NT2/D1 (cell line): ENCODE measurements around the gene KBTBD4.
A peak's percentile ranks its signal among the peaks of the same experiment; 100 is the strongest.
"Not testable (repeated sequence)": the region's sequence is repeated elsewhere in the genome, so short reads cannot be mapped to it uniquely, and the experiment has no call there.

Experiments used
- DNase-seq: peaks from one replicate; pipeline ENCODE4 v3.0.0-alpha.2; 2011; ENCODE audit warnings: low read depth, low spot score
- H3K27me3 ChIP-seq: 2 replicates; pipeline ENCODE4 v1.6.0; 2011; ENCODE audit warnings: mild to moderate bottlenecking; ENCODE audit not compliant: insufficient read length, insufficient read depth
- H3K36me3 ChIP-seq: 2 replicates; pipeline ENCODE4 v1.6.1; 2011; ENCODE audit warnings: mild to moderate bottlenecking, low read length, mixed read lengths; ENCODE audit not compliant: insufficient read depth, insufficient read length
- H3K4me1 ChIP-seq: 2 replicates; pipeline ENCODE4 v1.5.1; 2011; ENCODE audit not compliant: insufficient read depth, insufficient read length
- H3K4me3 ChIP-seq: 2 replicates; pipeline ENCODE4 v1.5.1; 2011; ENCODE audit warnings: low read depth; ENCODE audit not compliant: insufficient read length
- H3K9ac ChIP-seq: 2 replicates; pipeline ENCODE4 v1.6.0; 2011; ENCODE audit warnings: low read depth; ENCODE audit not compliant: insufficient read length
- H3K9me3 ChIP-seq: 2 replicates; pipeline ENCODE4 v1.5.1; 2011; ENCODE audit warnings: mild to moderate bottlenecking, low read length; ENCODE audit not compliant: insufficient read depth
- SUZ12 ChIP-seq: IDR thresholded peaks from 2 replicates; pipeline ENCODE4 v1.6.1; 2011; ENCODE audit not compliant: insufficient read length, insufficient read depth; ENCODE audit errors: extremely low read depth
- YY1 ChIP-seq: IDR thresholded peaks from 2 replicates; pipeline ENCODE4 v1.6.1; 2011; ENCODE audit not compliant: insufficient read length, insufficient read depth
- ZNF274 ChIP-seq: IDR thresholded peaks from 2 replicates; pipeline ENCODE4 v1.6.1; 2011; ENCODE audit warnings: mild to moderate bottlenecking, low read depth, low read length

The KBTBD4 gene

GRCh38 chr11:47553406-47553743 lies 25.4 kb downstream of the KBTBD4 start:
- TF ChIP-seq YY1 (no peak), SUZ12 (no peak), ZNF274 (no peak)
- peak overlapping the region; percentile 76 for H3K9ac ChIP-seq
- no peak for DNase-seq

DNA sequence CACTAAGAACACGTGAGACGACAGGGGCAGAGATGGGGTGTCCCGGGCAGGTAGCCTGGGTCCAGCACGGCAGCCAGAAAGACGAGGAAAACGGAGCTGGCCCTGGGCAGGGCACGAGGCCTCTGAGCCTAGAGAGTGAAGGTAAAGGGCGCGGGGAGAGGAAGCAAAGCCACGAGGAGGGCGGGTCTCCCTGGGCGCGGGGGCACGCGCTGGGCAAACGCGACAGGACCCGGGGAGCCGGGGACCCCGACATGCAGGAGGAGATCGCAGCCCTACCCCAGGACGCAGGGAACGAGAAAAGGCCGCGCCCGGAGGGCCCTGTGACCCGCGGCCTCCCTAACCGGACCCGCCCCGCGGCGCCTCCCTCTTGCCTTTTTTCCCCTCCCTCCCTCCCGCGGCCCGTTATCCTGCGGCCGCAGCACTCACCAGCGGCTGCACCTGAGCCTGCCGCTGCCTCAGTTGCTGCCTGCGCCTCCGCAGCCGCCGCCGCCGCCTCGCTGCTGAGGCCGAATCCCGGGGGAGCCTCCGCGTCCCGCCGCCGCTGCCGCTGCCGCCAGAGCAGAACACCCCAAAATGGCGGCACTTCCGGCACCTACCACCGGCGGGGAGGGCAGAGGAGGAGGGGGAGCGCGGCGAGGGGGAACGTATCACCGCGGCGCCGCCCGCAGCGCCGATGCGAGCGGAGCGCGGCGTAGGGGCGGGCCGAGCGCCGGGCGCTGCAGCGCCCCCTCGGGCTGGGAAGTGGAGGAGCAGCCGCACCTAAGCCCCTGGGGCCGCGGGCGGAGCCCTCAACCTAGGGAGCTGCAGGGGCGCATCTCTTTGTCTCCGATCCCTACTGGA lies 26.0 kb downstream of the KBTBD4 start, which contains the start of gene CELF1:
TSS of gene CELF1 (minus strand) at position 567 of the 840 bp plus-strand sequence. CDS start 53,609 bp downstream, outside the sequence.
- no peak for TF ChIP-seq SUZ12
- TF ChIP-seq YY1: peak; percentile 85
- no peaks in the 10 kb centered on the region for H3K9me3 ChIP-seq
- H3K27me3 ChIP-seq: no peaks in the 10 kb centered on the region
- peak within 1 kb of the TSS; percentile 96 for H3K9ac ChIP-seq
- peaks cover 35% of the 10 kb centered on the region for H3K36me3 ChIP-seq
- H3K4me1 ChIP-seq: peaks cover 2% of the 10 kb centered on the region
- DNase-seq: peak; percentile 87
- H3K4me3 ChIP-seq: peak within 1 kb of the TSS; percentile 96

More at GRCh38 chr11:47553406-47553743, 25.4 kb downstream of the KBTBD4 start:
- Histone ChIP-seq H3K4me3 (peak overlapping the region; percentile 96), H3K9me3 (no peaks in the 10 kb centered on the region), H3K4me1 (peaks cover 2% of the 10 kb centered on the region), H3K27me3 (no peaks in the 10 kb centered on the region), H3K36me3 (peaks cover 32% of the 10 kb centered on the region)

DNA sequence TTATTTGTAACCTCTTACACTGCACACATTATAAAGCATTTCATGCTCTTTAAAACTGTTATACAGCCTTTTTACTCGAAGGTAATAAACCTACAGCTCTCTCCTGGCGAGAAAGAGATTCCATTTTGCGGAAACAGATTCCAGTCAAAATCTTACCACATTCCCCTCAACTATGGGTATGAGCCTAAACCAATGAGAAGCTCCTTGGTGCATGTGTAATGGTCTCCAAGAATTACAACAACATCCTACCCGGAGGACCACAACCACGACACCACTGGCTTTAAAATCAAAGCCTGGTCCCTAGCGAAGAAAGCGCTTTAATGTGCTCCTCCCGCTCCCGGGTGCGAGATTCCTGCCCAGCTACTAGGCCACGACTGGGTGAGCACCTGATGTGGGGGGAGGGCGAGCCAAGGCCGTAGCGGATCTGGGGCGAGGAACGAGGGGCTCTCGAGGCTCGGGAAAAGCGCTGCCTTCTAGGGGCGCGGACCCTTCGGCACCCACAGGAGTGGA lies 26.7 kb downstream of the KBTBD4 start:
- no peak for DNase-seq
- Histone ChIP-seq H3K4me1 (peaks cover 2% of the 10 kb centered on the region), H3K9ac (peak overlapping the region; percentile 96), H3K9me3 (no peaks in the 10 kb centered on the region), H3K4me3 (peak overlapping the region; percentile 96), H3K36me3 (peaks cover 41% of the 10 kb centered on the region), H3K27me3 (no peaks in the 10 kb centered on the region)
- TF ChIP-seq ZNF274 (no peak), SUZ12 (no peak), YY1 (no peak)

DNA sequence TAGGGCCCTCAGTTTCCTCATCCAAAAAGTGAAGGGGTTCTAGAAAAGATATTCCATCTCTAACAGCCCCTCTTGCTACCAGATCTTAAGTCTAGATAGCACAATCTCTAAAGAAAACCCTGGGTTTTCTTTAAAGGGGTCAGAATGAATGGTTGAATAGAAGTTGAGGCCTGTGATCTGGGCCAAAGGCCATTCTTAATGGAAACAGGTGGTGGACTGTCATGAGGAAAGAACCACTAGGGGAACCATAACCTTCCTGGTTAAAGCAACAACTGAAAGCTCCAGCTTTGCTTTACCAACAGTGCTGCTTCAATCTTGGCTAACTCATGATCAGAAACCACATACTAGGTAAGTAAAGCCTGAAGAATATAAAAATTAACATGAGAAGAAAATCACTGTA lies 27.7 kb downstream of the KBTBD4 start:
- H3K4me3 ChIP-seq: peak overlapping the region; percentile 96
- no peaks in the 10 kb centered on the region for H3K9me3 ChIP-seq
- H3K27me3 ChIP-seq: no peaks in the 10 kb centered on the region
- peaks cover 42% of the 10 kb centered on the region for H3K36me3 ChIP-seq
- no peak for DNase-seq
- H3K4me1 ChIP-seq: peaks cover 2% of the 10 kb centered on the region
- H3K9ac ChIP-seq: no peak overlapping the region
- TF ChIP-seq SUZ12: no peak
- no peak for TF ChIP-seq ZNF274
- no peak for TF ChIP-seq YY1

- H3K9me3 ChIP-seq: no peaks in the 10 kb centered on the region
- no peak overlapping the region for H3K4me3 ChIP-seq
Observed at GRCh38 chr11:47550288-47551047, 28.3 kb downstream of the KBTBD4 start.

DNA sequence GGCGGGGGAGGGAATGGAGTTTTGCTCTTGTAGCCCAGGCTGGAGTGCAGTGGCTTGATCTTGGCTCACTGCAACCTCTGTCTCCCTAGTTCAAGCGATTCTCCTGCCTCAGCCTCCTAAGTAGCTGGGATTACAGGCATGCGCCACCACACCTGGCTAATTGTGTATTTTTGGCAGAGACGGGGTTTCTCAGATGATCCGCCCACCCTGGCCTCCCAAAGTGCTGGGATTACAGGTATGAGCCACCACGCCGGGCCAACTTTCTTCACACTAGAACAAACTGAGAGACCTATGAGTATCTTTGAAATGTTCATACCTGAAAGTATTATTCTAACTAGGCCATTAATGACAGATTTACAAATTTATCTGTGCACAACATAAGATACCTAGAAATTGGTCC lies 32.5 kb downstream of the KBTBD4 start:
- H3K27me3 ChIP-seq, H3K4me3 ChIP-seq, H3K9me3 ChIP-seq, H3K9ac ChIP-seq, DNase-seq, H3K4me1 ChIP-seq: not testable (repeated sequence)
- peaks cover 38% of the 10 kb centered on the region for H3K36me3 ChIP-seq

More at GRCh38 chr11:47550288-47551047, 28.3 kb downstream of the KBTBD4 start:
- no peak overlapping the region for H3K9ac ChIP-seq
- peaks cover 42% of the 10 kb centered on the region for H3K36me3 ChIP-seq
- TF ChIP-seq YY1 (no peak), ZNF274 (no peak), SUZ12 (no peak)
- H3K27me3 ChIP-seq: no peaks in the 10 kb centered on the region
- DNase-seq: no peak
- H3K4me1 ChIP-seq: peaks cover 2% of the 10 kb centered on the region

GRCh38 chr11:47545298-47545697 lies 33.5 kb downstream of the KBTBD4 start:
- Histone ChIP-seq H3K4me3 (no peak overlapping the region), H3K4me1 (peaks cover 3% of the 10 kb centered on the region), H3K9me3 (no peaks in the 10 kb centered on the region), H3K9ac (no peak overlapping the region), H3K27me3 (no peaks in the 10 kb centered on the region), H3K36me3 (peaks cover 28% of the 10 kb centered on the region)
- DNase-seq: no peak
- TF ChIP-seq YY1 (no peak), ZNF274 (no peak), SUZ12 (no peak)
